H9 (cell line): ENCODE data around the gene ARNT2. TPM values are rescaled to one million over a fixed set of nuclear protein-coding genes. Genes with fewer than 3 reads are reported as not detected.
A peak's percentile ranks its signal among the peaks of the same experiment; 100 is the strongest.

Source experiments
- DNase-seq: peaks from one replicate; pipeline ENCODE4 v3.0.0-alpha.2; 2017
- H2AFZ ChIP-seq: one replicate; pipeline ENCODE4 v1.6.1; 2013; ENCODE audit warnings: mild to moderate bottlenecking, low read length, control low read depth, moderate library complexity
- H2AK5ac ChIP-seq: 2 replicates; pipeline ENCODE4 v1.6.1; 2013; ENCODE audit warnings: low read length, control low read depth, mixed read lengths; ENCODE audit not compliant: insufficient read length
- H2BK120ac ChIP-seq: one replicate; pipeline ENCODE4 v1.6.1; 2013; ENCODE audit warnings: low read depth, mild to moderate bottlenecking, low read length, control low read depth, inconsistent platforms; ENCODE audit not compliant: poor library complexity, severe bottlenecking
- H2BK12ac ChIP-seq: 2 replicates; pipeline ENCODE4 v1.6.1; 2013; ENCODE audit warnings: low read length, control low read depth, mixed read lengths, low read depth; ENCODE audit not compliant: insufficient read length
- H2BK15ac ChIP-seq: 2 replicates; pipeline ENCODE4 v1.6.1; 2013; ENCODE audit warnings: low read depth, low read length, control low read depth
- H2BK20ac ChIP-seq: one replicate; pipeline ENCODE4 v1.6.1; 2013; ENCODE audit warnings: low read depth, mild to moderate bottlenecking, low read length, control low read depth, inconsistent platforms; ENCODE audit not compliant: poor library complexity, severe bottlenecking
- H2BK5ac ChIP-seq: 2 replicates; pipeline ENCODE4 v1.6.1; 2013; ENCODE audit warnings: low read length, control low read depth, mixed read lengths; ENCODE audit not compliant: insufficient read length
- H3K14ac ChIP-seq: 2 replicates; pipeline ENCODE4 v1.6.1; 2013; ENCODE audit warnings: low read length, control low read depth; ENCODE audit not compliant: insufficient read depth
- H3K18ac ChIP-seq: 2 replicates; pipeline ENCODE4 v1.6.1; 2013; ENCODE audit warnings: low read depth, mild to moderate bottlenecking, mixed read lengths, low read length, control low read depth; ENCODE audit not compliant: insufficient read length
- H3K23ac ChIP-seq: 2 replicates; pipeline ENCODE4 v1.6.1; 2013; ENCODE audit warnings: low read length, control low read depth, mixed read lengths, low read depth; ENCODE audit not compliant: insufficient read length
- H3K23me2 ChIP-seq: 2 replicates; pipeline ENCODE4 v1.6.1; 2013; ENCODE audit warnings: low read depth, mild to moderate bottlenecking, mixed read lengths, low read length, control low read depth; ENCODE audit not compliant: insufficient read length, poor library complexity, severe bottlenecking
- H3K27ac ChIP-seq: 2 replicates; pipeline ENCODE4 v1.5.1; 2013; ENCODE audit warnings: low read length, control low read depth, mixed read lengths, low read depth; ENCODE audit not compliant: insufficient read length
- H3K27me3 ChIP-seq: 2 replicates; pipeline ENCODE4 v1.6.1; 2013; ENCODE audit warnings: low read length, control low read depth, inconsistent platforms; ENCODE audit not compliant: insufficient read depth
- H3K4ac ChIP-seq: 2 replicates; pipeline ENCODE4 v1.6.1; 2013; ENCODE audit warnings: low read depth, mild to moderate bottlenecking, control low read depth, inconsistent platforms, low read length, moderate library complexity
- H3K4me1 ChIP-seq: 2 replicates; pipeline ENCODE4 v1.6.1; 2013; ENCODE audit warnings: low read length, control low read depth, inconsistent platforms; ENCODE audit not compliant: insufficient read depth
- H3K4me2 ChIP-seq: 2 replicates; pipeline ENCODE4 v1.6.1; 2013; ENCODE audit warnings: low read length, control low read depth, mixed read lengths; ENCODE audit not compliant: insufficient read length, insufficient read depth
- H3K56ac ChIP-seq: 2 replicates; pipeline ENCODE4 v1.6.1; 2013; ENCODE audit warnings: low read depth, mild to moderate bottlenecking, mixed read lengths, low read length, control low read depth; ENCODE audit not compliant: insufficient read length
- H3K79me1 ChIP-seq: 2 replicates; pipeline ENCODE4 v1.6.1; 2013; ENCODE audit warnings: low read depth, mild to moderate bottlenecking, moderate library complexity, low read length, control low read depth, inconsistent platforms; ENCODE audit not compliant: insufficient read depth, poor library complexity, severe bottlenecking
- H3K79me2 ChIP-seq: 2 replicates; pipeline ENCODE4 v1.6.1; 2013; ENCODE audit warnings: low read length, control low read depth, inconsistent platforms; ENCODE audit not compliant: insufficient read depth
- H3K9ac ChIP-seq: 2 replicates; pipeline ENCODE4 v1.6.1; 2013; ENCODE audit warnings: low read length, control low read depth, mixed read lengths; ENCODE audit not compliant: insufficient read length; ENCODE audit errors: extremely low read depth
- H3K9me3 ChIP-seq: one replicate; pipeline ENCODE4 v1.6.1; 2013; ENCODE audit warnings: low read depth, low read length, inconsistent platforms; ENCODE audit not compliant: control insufficient read depth
- H3T11ph ChIP-seq: one replicate; pipeline ENCODE4 v1.6.1; 2013; ENCODE audit warnings: mild to moderate bottlenecking, low read length, control low read depth, inconsistent platforms
- H4K20me1 ChIP-seq: one replicate; pipeline ENCODE4 v1.6.1; 2013; ENCODE audit not compliant: control insufficient read depth, insufficient read length, insufficient read depth
- H4K5ac ChIP-seq: 2 replicates; pipeline ENCODE4 v1.6.1; 2013; ENCODE audit warnings: low read depth, mild to moderate bottlenecking, mixed read lengths, low read length, control low read depth; ENCODE audit not compliant: insufficient read length
- H4K8ac ChIP-seq: replicated peaks from 2 replicates; pipeline ENCODE4 v1.6.1; 2013; ENCODE audit warnings: low read length, control low read depth, mixed read lengths, low read depth; ENCODE audit not compliant: insufficient read length
- H4K91ac ChIP-seq: 2 replicates; pipeline ENCODE4 v1.6.1; 2013; ENCODE audit warnings: low read depth, mild to moderate bottlenecking, moderate library complexity, mixed read lengths, low read length, control low read depth; ENCODE audit not compliant: insufficient read length
- H3K27ac Mint-ChIP-seq, 3 experiments: 2 replicates in 2 of 3; 3 replicates in 1 of 3; pipeline ENCODE4 v1.8.0; 2020 to 2021; ENCODE audit warnings: mixed read lengths in 3 of 3, mild to moderate bottlenecking in 1 of 3, moderate library complexity in 1 of 3
- H3K27me3 Mint-ChIP-seq: 2 replicates; pipeline ENCODE4 v1.8.0; 2021; ENCODE audit warnings: low read depth, mild to moderate bottlenecking, moderate library complexity, mixed read lengths
- H3K36me3 Mint-ChIP-seq, 3 experiments: 2 replicates in 2 of 3; 3 replicates in 1 of 3; pipeline ENCODE4 v1.8.0; 2020 to 2021; ENCODE audit warnings: low read depth in 3 of 3, mixed read lengths in 3 of 3; ENCODE audit not compliant: insufficient read depth in 1 of 3
- H3K4me1 Mint-ChIP-seq, 2 experiments: 2 replicates each; pipeline ENCODE4 v1.8.0; 2020; ENCODE audit warnings: mixed read lengths in 2 of 2
- H3K4me3 Mint-ChIP-seq, 2 experiments: 2 replicates in 1 of 2; 3 replicates in 1 of 2; pipeline ENCODE4 v1.8.0; 2020 to 2021; ENCODE audit warnings: mild to moderate bottlenecking in 2 of 2, mixed read lengths in 2 of 2, moderate library complexity in 1 of 2
- H3K9me3 Mint-ChIP-seq, 2 experiments: 2 replicates in 1 of 2; 3 replicates in 1 of 2; pipeline ENCODE4 v1.8.0; 2020; ENCODE audit warnings: mild to moderate bottlenecking in 2 of 2, mixed read lengths in 2 of 2, moderate library complexity in 1 of 2
- WGBS: extraction: QIAGEN DNeasy Blood & Tissue Kit; methylation state at CpG from one replicate; pipeline ENCODE4 v1.1.7; 2013; ENCODE audit warnings: missing lambda C conversion rate, low lambda C conversion rate, mixed read lengths; ENCODE audit not compliant: insufficient read length; ENCODE audit errors: extremely low coverage; 5-methylcytosine and 5-hydroxymethylcytosine counted together
- total RNA-seq: library from RNA; stranded (reverse); gene quantifications from 2 replicates; pipeline ENCODE4 v1.2.1, GENCODE V29; 2021
- TF ChIP-seq, protein P1 (sequence below): fragments of 200-600 bp; sonication (generic); conservative IDR thresholded peaks from 3 replicates; pipeline ENCODE4 v1.8.0; 2021; ENCODE audit warnings: antibody characterized with exemption, mild to moderate bottlenecking

ARNT2 gene
- total RNA-seq, 1 experiment from 2014 or later = 10.5 TPM

DNA sequence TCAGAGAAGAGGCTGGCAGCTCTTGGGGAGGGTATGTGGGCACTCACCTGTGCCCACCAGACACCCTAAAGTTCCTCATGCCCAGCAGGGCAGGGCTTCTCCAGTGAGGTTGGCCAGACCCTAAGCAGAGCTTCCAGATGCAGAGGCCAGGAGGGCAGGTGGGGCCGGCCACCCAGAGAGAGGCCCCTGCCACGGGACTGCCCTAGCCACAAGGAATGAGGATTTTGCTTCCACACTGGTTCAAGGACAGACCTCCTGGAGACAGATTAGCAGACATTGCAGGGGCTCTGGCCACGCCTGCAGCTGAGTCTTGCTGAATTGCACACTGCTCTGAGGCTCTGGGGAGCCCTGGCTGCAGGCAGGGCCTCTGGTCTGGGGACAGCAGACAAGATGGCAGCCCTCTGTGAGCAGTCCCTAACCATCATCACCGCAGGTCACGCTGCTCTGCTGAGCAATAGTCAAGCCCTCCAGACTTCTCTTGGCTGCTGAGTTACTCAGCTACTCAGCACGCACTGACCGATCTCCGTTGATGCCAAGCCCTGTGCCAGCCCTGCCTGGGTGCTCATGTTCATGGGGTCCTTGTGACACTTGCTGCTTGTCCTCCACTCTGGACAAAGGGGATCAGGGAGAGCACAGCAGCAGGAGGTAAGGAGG lies 173.5 kb downstream of the ARNT2 start:
- H4K8ac ChIP-seq = no peak overlapping the region
- H4K5ac ChIP-seq = no peak overlapping the region
- H3K79me1 ChIP-seq = no peaks in the 10 kb centered on the region
- H2AFZ ChIP-seq = no peak overlapping the region
- Mint-ChIP-seq H3K36me3 (peaks cover 0 to 17% (median 0%) of the 10 kb centered on the region in 3 experiments; a peak in 4 of 7 replicates), H3K4me1 (peaks cover 12 to 13% of the 10 kb centered on the region in 2 experiments), H3K27me3 (no peaks in the 10 kb centered on the region), H3K9me3 (no peaks in the 10 kb centered on the region), H3K27ac (no peak overlapping the region), H3K4me3 (no peak overlapping the region)
- H3K56ac ChIP-seq = peak overlapping the region; percentile 25
- H3K23ac ChIP-seq = no peak overlapping the region
- no peak overlapping the region for H2BK12ac ChIP-seq
- H3K14ac ChIP-seq = no peak overlapping the region; the same call in 1 of the 2 replicates
- DNase-seq = peak; percentile 10
- no peak overlapping the region for H3K18ac ChIP-seq
- no peak overlapping the region for H2AK5ac ChIP-seq
- H4K20me1 ChIP-seq = peaks cover 3% of the 10 kb centered on the region
- no peaks in the 10 kb centered on the region for H3K79me2 ChIP-seq
- H3K4ac ChIP-seq = no peak overlapping the region
- no peak overlapping the region for H2BK15ac ChIP-seq
- TF ChIP-seq, protein P1, sequence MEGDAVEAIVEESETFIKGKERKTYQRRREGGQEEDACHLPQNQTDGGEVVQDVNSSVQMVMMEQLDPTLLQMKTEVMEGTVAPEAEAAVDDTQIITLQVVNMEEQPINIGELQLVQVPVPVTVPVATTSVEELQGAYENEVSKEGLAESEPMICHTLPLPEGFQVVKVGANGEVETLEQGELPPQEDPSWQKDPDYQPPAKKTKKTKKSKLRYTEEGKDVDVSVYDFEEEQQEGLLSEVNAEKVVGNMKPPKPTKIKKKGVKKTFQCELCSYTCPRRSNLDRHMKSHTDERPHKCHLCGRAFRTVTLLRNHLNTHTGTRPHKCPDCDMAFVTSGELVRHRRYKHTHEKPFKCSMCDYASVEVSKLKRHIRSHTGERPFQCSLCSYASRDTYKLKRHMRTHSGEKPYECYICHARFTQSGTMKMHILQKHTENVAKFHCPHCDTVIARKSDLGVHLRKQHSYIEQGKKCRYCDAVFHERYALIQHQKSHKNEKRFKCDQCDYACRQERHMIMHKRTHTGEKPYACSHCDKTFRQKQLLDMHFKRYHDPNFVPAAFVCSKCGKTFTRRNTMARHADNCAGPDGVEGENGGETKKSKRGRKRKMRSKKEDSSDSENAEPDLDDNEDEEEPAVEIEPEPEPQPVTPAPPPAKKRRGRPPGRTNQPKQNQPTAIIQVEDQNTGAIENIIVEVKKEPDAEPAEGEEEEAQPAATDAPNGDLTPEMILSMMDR = no peak
- no peak overlapping the region for H3T11ph ChIP-seq
- H3K27ac ChIP-seq = no peak overlapping the region
- no peak overlapping the region for H3K4me2 ChIP-seq
- no peak overlapping the region for H2BK20ac ChIP-seq
- H2BK120ac ChIP-seq = no peak overlapping the region
- no peak overlapping the region for H3K9ac ChIP-seq
- WGBS = no CpG with 5 or more reads among the region's 8 CpGs
- H2BK5ac ChIP-seq = no peak overlapping the region
- no peaks in the 10 kb centered on the region for H3K9me3 ChIP-seq
- no peaks in the 10 kb centered on the region for H3K27me3 ChIP-seq
- H3K4me1 ChIP-seq = peaks cover 2% of the 10 kb centered on the region; the same call in 1 of the 2 replicates
- H4K91ac ChIP-seq = no peak overlapping the region
- H3K23me2 ChIP-seq = peaks cover 3% of the 10 kb centered on the region
